GM18511 (cell line): ENCODE measurements around the gene MTHFD2L.
"Not testable (repeated sequence)": the region's sequence is repeated elsewhere in the genome, so short reads cannot be mapped to it uniquely, and the experiment has no call there.

Experiments
- ATAC-seq: cut with Tn5 transposase; IDR thresholded peaks from one replicate; pipeline ENCODE4 v1.9.1; 2021; ENCODE audit warnings: mild to moderate bottlenecking, moderate library complexity; ENCODE audit not compliant: unreplicated experiment

Gene MTHFD2L

DNA sequence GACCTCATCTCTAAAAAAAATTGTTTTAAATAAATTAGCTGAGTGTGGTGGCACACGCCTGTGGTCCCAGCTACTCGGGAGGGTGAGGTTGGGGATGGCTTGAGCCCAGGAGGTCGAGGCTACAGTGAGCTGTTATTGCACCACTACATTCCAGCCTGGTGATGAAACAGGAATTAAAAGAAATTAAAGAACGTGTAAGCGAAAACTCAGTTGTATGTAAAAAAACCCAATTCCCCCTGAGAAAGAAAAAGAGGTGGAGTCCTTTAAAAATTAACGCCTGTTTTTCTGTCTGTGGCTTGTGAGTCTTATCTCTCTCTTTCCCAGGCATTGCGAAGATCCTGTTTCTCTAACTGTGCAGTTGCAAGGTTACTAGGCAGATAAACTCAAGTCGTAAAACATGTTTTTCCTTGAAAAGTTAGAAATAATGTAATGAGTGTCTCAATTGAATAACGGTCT, 172.4 kb downstream of the MTHFD2L start:
- ATAC-seq = no peak

DNA sequence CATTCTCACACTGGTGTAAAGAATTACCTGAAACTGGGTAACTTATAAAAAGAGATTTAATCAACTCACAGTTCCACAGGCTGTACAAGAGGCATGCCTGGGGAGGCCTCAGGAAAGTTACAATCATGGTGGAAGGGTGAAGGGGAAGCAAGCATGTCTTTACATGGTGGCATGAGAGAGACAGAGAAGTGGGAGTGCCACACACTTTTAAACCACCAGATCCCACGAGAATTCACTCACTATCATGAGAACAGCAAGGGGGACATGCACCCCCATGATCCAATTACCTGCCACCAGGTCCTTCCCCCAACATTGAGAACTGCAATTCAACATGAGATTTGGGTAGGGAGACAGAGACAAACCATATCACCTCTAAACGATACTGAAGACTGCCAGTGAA, 173.3 kb downstream of the MTHFD2L start:
- ATAC-seq = no peak

DNA sequence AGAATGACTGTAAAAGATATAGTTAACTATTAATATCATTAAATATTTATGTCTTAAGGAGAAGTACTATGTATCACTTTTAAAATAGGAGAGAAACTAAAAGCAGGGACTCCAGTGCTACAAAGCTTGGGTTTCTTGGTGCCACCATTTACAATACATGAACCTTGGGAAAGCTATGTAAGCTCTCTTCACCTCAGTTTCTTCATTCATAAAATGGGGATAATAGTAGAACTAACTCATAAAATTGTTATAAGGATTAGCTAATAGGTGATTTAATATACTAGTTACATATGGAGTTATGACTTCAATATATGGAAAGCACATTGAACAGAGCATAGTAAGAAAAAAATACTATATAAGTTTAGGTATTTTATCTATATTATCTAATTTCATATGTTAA, 174.0 kb downstream of the MTHFD2L start:
- ATAC-seq = no peak

DNA sequence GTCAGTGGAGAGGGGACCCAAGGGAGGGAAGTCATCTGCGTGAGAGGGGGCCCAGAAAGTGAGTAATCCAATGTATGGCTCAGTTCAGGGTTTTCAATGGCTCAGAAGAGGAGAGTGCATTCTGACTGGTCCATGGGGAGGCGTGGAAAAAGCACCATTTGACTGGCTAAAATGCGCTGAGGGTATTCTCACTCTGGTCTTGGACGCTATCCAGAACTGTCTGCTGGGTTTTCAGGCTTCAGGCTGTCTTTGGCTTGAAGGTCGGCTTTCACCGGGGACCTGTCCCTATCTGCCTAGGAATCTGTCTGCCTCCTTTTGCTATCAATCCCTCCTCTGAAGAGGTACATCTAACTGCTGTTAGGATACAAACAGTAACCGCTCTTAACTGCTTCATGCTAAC, 176.7 kb downstream of the MTHFD2L start:
- ATAC-seq = no peak

DNA sequence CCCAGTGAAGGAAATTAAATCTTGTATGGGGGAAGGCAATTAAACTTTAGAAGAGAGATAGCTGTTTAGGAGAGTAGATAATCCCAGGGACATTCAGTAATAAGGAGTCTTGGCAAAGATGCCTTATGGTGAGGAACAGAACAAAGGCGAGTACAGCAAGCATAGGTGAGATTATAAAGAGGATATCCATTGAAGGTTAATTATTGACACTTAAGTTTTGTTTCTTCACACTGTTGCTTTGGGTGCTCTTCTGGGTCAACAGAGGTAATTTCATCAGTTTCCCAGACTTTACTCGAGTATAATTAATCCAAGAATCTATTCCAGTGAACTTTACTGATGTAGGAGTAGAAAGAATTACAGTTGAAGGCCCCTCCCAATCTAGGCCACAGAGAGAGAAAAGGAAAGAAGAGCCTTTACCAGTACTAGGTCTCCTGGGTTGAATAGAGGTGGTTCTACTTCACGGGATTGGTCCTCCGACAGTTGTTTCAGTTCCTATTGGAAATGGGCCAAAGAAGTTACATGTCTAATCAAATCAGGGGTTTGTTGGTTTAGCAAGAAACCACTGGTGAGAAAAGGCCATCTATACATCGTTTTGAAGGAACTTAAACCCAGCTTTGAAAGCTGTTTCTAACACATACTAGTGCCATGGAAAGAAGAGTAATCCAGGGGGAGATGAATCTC, 177.6 kb downstream of the MTHFD2L start:
- peak; percentile 90 for ATAC-seq

DNA sequence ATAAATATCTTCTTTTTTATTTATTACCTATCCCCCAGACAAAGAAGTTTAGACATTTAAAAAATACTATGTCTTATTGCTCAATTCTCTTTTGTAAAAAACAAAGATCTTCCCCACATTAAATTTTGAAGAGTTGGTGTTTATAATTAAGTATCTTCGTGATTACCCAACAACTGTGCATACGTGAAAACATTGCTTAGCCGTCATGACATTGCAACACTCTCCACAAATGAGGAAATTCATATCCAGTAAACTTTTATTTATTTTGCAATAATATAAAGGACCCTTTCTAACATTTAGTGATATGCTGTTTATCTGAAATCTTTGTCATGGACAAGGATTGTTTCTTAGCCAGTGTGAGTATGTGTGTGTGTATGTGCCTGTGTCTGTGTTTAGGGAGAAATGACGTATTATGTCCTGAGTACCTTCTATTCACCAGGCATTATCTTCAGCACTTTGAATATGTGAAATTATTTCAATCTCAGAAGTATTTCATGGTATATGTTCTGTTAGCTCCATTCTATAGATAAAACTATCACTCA, 180.9 kb downstream of the MTHFD2L start:
- ATAC-seq = no peak

DNA sequence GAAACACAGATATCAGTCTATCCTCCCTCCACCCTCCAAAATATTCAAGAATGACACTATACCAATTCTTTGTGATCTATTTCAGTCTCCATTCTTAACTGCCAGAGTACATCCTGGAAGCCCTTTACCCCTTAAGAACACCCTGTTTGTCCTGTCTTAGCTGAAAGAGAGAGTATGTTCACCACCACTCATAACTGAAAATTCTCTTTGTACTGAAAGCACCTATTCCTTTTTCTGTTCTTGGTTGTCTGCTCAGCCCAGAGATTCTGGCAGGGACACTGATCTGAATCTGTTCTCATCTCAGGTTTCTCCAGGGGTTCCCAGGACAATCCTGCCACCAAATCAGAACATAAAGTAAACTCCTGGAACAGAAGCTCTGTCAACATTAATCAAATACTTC, 181.6 kb downstream of the MTHFD2L start:
- no peak for ATAC-seq

DNA sequence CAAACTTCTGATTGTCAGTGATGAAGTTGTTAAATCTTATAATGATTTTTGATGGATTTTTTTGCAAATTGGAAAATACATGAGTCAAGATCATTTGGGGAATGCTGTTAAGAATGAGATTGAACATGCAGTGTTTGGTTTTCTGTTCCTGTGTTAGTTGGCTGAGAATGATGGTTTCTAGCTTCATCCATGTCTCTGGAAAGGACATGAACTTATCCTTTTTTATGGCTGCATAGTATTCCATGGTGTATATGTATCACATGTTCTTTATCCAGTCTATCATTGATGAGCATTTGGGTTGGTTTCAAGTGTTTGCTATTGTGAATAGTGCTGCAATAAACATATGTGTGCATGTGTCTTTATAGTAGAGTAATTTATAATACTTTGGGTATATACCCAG, 182.5 kb downstream of the MTHFD2L start:
- not testable (repeated sequence) for ATAC-seq

DNA sequence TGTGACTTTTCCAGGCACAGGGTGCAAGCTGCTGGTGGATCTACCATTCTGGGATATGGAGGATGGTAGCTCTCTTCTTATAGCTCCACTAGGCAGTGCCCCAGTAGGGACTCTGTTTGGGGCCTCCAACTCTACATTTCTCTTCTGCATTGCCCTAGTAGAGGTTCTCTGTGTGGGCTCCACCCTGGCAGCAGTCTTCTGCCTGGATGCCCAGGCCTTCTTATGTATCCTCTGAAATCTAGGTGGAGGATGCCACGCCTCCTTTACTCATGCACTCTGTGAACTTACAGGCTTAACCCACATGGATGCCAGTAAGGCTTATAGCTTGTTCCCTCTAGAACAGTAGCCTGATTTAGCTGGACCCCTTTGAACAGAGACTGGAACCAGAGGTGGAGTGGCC, 186.1 kb downstream of the MTHFD2L start:
- no peak for ATAC-seq
